Fibroblast of mammary gland (primary cell): Measurements from ENCODE around the gene TMEM53.

Experiments used
- DNase-seq: peaks from one replicate; pipeline ENCODE4 v3.0.0-alpha.2; 2010; ENCODE audit warnings: low read depth
- H3K4me3 ChIP-seq: 2 replicates; pipeline ENCODE4 v1.5.1; 2011; ENCODE audit warnings: low read depth, mild to moderate bottlenecking, low read length, moderate library complexity; ENCODE audit not compliant: control insufficient read depth
- CTCF ChIP-seq: conservative IDR thresholded peaks from 2 replicates; pipeline ENCODE4 v1.5.1; 2011; ENCODE audit warnings: low read depth, low read length, inconsistent platforms; ENCODE audit not compliant: control insufficient read depth, insufficient read depth

Gene TMEM53

GRCh38 chr1:44698138-44698537 is 23.9 kb upstream of the TMEM53 start:
- peak; percentile 11 for DNase-seq
- H3K4me3 ChIP-seq, result no peak overlapping the region
- no peak for TF ChIP-seq CTCF

- no peak overlapping the region for H3K4me3 ChIP-seq
- no peak for DNase-seq
- no peak for TF ChIP-seq CTCF
These were observed 22.6 kb upstream of the TMEM53 start for GRCh38 chr1:44696789-44697345.

- no peak for DNase-seq
- H3K4me3 ChIP-seq, result no peak overlapping the region
- TF ChIP-seq CTCF, result no peak
These were observed 21.8 kb upstream of the TMEM53 start for GRCh38 chr1:44696101-44696500.

GRCh38 chr1:44695671-44696070 is 21.4 kb upstream of the TMEM53 start:
- H3K4me3 ChIP-seq, result no peak overlapping the region
- no peak for DNase-seq
- TF ChIP-seq CTCF, result no peak

GRCh38 chr1:44694863-44695478 is 20.7 kb upstream of the TMEM53 start:
- DNase-seq, result no peak
- H3K4me3 ChIP-seq, result no peak overlapping the region
- TF ChIP-seq CTCF, result no peak

- no peak overlapping the region for H3K4me3 ChIP-seq
- no peak for DNase-seq
- no peak for TF ChIP-seq CTCF
These were observed 19.6 kb upstream of the TMEM53 start for GRCh38 chr1:44693900-44694299.
